HUES48 (cell line): ENCODE data around the gene TECTB.

Experiments used
- H3K27ac ChIP-seq: one replicate; pipeline ENCODE4 v1.7.0; 2013; ENCODE audit warnings: low read depth, low read length, inconsistent platforms
- H3K27me3 ChIP-seq: 2 replicates; pipeline ENCODE4 v1.6.1; 2013; ENCODE audit warnings: mild to moderate bottlenecking, low read length; ENCODE audit not compliant: control insufficient read depth, insufficient read depth
- H3K36me3 ChIP-seq: 2 replicates; pipeline ENCODE4 v1.6.1; 2013; ENCODE audit warnings: low read length; ENCODE audit not compliant: control insufficient read depth, insufficient read depth
- H3K4me1 ChIP-seq: 2 replicates; pipeline ENCODE4 v1.6.1; 2013; ENCODE audit warnings: mild to moderate bottlenecking, low read length; ENCODE audit not compliant: control insufficient read depth, insufficient read depth
- H3K4me3 ChIP-seq: 2 replicates; pipeline ENCODE4 v1.5.1; 2013; ENCODE audit warnings: mild to moderate bottlenecking, low read depth, low read length
- H3K9ac ChIP-seq: 2 replicates; pipeline ENCODE4 v1.6.1; 2013; ENCODE audit warnings: mild to moderate bottlenecking, low read depth, low read length, moderate library complexity
- H3K9me3 ChIP-seq: 2 replicates; pipeline ENCODE4 v1.6.1; 2013; ENCODE audit warnings: low read length; ENCODE audit not compliant: control insufficient read depth, insufficient read depth

Gene TECTB

GRCh38 chr10:112347709-112348671 is 64.8 kb downstream of the TECTB start:
- Histone ChIP-seq H3K27me3 (no peaks in the 10 kb centered on the region), H3K4me3 (no peak overlapping the region), H3K36me3 (no peaks in the 10 kb centered on the region), H3K9ac (no peak overlapping the region), H3K27ac (no peak overlapping the region), H3K4me1 (no peaks in the 10 kb centered on the region), H3K9me3 (no peaks in the 10 kb centered on the region)

GRCh38 chr10:112348759-112349158 is 65.6 kb downstream of the TECTB start:
- no peaks in the 10 kb centered on the region for H3K36me3 ChIP-seq
- H3K9ac ChIP-seq = no peak overlapping the region
- H3K27me3 ChIP-seq = no peaks in the 10 kb centered on the region
- no peaks in the 10 kb centered on the region for H3K4me1 ChIP-seq
- no peak overlapping the region for H3K27ac ChIP-seq
- no peaks in the 10 kb centered on the region for H3K9me3 ChIP-seq
- H3K4me3 ChIP-seq = no peak overlapping the region

GRCh38 chr10:112349521-112350085 is 66.4 kb downstream of the TECTB start:
- H3K36me3 ChIP-seq = no peaks in the 10 kb centered on the region

GRCh38 chr10:112351146-112351545 is 67.9 kb downstream of the TECTB start:
- Histone ChIP-seq H3K36me3 (no peaks in the 10 kb centered on the region), H3K9me3 (no peaks in the 10 kb centered on the region), H3K4me1 (0 out of 2 replicates have a peak, but pooled peaks cover 4% of the 10 kb centered on the region), H3K27me3 (no peaks in the 10 kb centered on the region), H3K27ac (no peak overlapping the region), H3K4me3 (no peak overlapping the region), H3K9ac (no peak overlapping the region)

More at GRCh38 chr10:112349521-112350085, 66.4 kb downstream of the TECTB start:
- Histone ChIP-seq H3K9me3 (no peaks in the 10 kb centered on the region), H3K9ac (no peak overlapping the region), H3K4me1 (0 out of 2 replicates have a peak, but pooled peaks cover 4% of the 10 kb centered on the region), H3K27ac (no peak overlapping the region), H3K27me3 (no peaks in the 10 kb centered on the region), H3K4me3 (no peak overlapping the region)

DNA sequence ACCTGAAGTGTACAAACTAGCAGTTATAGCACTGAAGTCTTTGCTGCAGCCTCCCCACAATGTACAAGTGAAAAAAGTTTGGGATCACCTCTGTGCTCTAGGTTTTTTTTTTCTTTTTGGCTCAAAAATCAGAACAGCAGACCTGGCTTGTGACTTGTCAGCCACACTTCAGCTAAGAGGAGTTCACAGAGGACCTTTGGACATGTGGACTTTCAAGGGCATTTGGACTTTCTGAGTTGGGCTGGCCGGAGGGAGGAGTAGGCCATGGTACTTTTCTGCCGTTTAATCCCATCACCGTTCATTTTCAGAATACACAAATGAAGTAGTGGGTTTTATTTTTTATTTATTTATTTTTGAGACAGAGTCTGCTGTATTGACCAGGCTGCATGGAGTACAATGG is 68.8 kb downstream of the TECTB start:
- Histone ChIP-seq H3K27me3 (no peaks in the 10 kb centered on the region), H3K27ac (no peak overlapping the region), H3K36me3 (no peaks in the 10 kb centered on the region), H3K4me3 (no peak overlapping the region), H3K9ac (no peak overlapping the region), H3K9me3 (no peaks in the 10 kb centered on the region), H3K4me1 (0 out of 2 replicates have a peak, but pooled peaks cover 4% of the 10 kb centered on the region)

GRCh38 chr10:112353046-112353445 is 69.8 kb downstream of the TECTB start:
- H3K27me3 ChIP-seq = peaks cover 2% of the 10 kb centered on the region
- H3K27ac ChIP-seq = no peak overlapping the region
- no peaks in the 10 kb centered on the region for H3K9me3 ChIP-seq
- H3K9ac ChIP-seq = no peak overlapping the region
- no peaks in the 10 kb centered on the region for H3K36me3 ChIP-seq
- no peak overlapping the region for H3K4me3 ChIP-seq
- H3K4me1 ChIP-seq = 0 out of 2 replicates have a peak, but pooled peaks cover 4% of the 10 kb centered on the region
